HUDEP-2 (cell line): Measurements from ENCODE around the gene ADAR.
"Not testable (repeated sequence)": the region's sequence is repeated elsewhere in the genome, so short reads cannot be mapped to it uniquely, and the experiment has no call there.

Experiments
- DNase-seq, 76 experiments: peaks; one replicate each; lab custom pipeline; 2025; ENCODE audit not compliant: unreplicated experiment in 76 of 76; lab: John Stamatoyannopoulos, UW

Gene ADAR, protein sequence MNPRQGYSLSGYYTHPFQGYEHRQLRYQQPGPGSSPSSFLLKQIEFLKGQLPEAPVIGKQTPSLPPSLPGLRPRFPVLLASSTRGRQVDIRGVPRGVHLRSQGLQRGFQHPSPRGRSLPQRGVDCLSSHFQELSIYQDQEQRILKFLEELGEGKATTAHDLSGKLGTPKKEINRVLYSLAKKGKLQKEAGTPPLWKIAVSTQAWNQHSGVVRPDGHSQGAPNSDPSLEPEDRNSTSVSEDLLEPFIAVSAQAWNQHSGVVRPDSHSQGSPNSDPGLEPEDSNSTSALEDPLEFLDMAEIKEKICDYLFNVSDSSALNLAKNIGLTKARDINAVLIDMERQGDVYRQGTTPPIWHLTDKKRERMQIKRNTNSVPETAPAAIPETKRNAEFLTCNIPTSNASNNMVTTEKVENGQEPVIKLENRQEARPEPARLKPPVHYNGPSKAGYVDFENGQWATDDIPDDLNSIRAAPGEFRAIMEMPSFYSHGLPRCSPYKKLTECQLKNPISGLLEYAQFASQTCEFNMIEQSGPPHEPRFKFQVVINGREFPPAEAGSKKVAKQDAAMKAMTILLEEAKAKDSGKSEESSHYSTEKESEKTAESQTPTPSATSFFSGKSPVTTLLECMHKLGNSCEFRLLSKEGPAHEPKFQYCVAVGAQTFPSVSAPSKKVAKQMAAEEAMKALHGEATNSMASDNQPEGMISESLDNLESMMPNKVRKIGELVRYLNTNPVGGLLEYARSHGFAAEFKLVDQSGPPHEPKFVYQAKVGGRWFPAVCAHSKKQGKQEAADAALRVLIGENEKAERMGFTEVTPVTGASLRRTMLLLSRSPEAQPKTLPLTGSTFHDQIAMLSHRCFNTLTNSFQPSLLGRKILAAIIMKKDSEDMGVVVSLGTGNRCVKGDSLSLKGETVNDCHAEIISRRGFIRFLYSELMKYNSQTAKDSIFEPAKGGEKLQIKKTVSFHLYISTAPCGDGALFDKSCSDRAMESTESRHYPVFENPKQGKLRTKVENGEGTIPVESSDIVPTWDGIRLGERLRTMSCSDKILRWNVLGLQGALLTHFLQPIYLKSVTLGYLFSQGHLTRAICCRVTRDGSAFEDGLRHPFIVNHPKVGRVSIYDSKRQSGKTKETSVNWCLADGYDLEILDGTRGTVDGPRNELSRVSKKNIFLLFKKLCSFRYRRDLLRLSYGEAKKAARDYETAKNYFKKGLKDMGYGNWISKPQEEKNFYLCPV

DNA sequence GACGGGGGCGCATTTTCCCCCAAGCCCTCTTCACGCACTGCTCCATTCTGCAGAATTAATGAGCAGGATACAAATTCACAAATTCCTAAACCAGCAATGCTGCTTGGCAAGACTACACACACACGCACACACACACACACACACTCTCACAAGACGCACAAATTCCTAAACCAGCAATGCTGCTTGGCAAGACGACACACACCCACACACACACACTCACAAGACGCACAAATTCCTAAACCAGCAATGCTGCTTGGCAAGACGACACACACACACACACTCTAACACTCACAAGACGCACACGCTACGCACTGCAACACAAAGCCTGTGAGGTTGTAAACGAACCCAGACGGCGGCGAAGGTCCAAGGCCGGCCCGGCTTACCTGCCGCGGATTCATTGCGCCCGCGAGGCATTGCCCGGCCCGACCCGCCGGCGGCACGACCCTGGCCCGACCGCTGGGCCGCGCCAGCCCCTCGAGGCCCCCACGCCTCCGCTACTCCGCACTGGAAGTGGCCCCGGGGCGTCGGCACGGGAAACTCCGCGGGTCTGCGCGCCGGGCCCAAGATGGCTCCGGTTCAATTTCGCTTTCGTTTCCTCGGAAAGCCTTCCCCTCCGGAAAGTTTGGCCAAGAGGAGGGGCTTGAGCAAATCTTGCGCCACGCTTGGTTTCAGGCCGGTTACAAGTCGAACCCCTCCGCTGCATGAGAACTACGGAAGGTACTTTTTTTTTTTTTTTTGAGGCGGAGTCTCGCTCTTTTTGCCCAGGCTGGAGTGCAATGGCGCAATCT is at the start of gene ADAR:
Gene ADAR (minus strand): TSS at position 578 of the 788 bp plus-strand sequence. CDS start 180 bp downstream, at position 398.
- DNase-seq = peak in 74 of 76 experiments; percentile 14 to 83 (median 66)

DNA sequence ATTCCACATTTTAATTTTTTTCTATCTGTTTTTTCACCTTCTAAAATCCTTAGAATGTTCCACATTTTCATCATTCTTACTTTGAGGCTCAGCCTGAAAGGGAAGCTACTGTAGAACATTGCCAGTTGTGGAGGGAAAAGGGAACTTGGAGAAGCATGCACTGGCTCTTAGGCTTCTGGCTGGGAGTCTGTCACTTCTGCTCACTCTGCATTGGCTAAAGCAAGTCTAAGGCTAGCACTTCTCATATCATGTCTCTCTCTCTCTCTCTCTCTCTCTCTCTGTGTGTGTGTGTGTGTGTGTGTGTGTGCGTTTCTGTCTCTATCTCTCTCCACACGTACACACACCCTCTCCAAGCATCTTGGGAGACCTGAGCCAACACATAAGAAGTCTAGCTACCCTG is 49.6 kb upstream of the ADAR start:
- peak in 2 of 76 experiments; percentile 8 for DNase-seq

DNA sequence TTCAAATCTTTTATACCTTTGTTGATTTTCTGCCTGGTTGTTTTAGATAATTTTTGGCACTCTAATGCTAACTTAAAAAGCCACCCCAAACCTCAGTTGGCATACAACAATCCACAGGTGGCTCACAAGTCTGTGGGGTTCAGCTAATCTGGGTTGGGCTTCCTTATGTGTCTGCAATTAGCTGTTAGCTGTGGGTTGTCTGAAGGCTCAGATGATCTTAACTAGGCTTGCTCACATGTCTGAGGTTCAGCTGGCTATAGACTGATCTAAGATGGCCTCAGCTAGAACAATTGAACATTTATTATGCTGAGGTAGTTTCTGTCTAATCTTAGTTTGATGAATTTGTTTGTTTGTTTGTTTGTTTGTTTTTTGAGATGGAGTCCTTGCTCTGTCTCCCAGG is 44.9 kb upstream of the ADAR start:
- DNase-seq = no peak

DNA sequence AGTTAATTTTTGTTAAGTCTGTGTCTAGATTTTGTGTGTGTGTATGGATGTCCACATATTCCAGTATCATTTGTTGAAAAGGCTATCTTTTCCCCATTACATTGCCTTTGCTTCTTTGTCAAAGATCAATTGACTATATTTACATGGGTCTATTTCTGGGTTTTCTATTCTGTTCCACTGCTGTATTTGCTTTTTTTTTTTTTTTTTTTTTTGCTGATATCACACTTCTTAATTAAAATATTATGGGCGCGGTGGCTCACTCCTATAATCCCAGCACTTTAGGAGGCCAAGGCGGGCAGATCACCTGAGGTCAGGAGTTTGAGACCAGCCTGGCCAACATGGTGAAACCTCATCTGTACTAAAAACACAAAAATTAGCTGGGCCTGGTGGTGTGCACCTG is 36.7 kb upstream of the ADAR start:
- not testable (repeated sequence) for DNase-seq

DNA sequence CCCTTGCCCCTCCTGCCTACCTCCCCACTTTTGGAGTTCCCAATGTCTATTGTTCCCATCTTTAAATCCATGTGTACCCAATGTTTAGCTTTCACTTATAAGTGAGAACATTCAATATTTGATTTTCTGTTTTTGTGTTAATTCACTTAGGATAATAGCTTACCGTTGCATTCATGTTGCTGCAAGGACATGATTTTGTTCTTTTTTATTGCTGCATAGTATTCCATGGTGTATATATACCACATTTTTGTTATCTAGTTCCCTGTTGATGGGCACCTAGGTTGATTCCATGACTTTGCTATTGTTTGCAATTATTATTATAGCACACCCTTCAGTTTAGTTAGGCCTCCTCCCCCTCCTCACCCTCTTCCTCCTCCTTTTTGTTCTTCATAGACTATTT is 33.5 kb upstream of the ADAR start:
- no peak for DNase-seq

DNA sequence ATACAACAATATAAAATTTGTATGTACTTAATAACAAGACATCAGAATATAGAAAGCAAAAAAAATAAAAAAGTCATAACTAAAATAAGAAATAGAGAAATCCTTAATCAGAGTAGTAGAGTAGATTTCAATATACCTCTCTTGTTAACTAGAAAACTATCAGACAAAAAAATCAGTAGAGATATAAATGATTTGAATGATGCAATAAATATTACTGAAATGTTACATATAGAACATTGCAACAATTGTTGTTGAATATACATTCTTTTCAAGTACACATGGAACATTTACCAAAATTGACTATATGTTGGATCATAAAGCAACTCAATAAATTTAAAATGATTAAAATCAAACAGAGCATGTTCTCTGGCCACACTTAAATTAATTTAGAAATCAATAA is 31.9 kb upstream of the ADAR start:
- no peak for DNase-seq

DNA sequence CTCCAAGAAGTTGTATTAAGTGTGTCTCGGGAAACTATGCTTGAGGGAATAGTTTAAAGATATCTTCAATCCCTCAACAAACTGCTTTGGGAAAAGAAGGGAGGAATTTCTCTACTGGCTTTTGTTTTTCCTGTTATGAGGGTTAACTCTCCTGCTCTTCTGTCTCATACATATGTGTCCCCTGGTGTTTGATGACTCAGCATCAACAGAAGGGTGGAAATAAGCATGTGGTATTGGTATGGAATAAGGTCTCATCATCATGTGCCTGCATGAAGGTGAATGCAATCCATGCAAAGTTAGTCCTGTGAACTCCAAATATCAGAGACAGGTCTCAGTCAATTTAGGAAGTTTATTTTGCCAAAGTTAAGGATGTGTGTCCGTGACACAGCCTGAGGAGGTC is 27.2 kb upstream of the ADAR start:
- DNase-seq = no peak

DNA sequence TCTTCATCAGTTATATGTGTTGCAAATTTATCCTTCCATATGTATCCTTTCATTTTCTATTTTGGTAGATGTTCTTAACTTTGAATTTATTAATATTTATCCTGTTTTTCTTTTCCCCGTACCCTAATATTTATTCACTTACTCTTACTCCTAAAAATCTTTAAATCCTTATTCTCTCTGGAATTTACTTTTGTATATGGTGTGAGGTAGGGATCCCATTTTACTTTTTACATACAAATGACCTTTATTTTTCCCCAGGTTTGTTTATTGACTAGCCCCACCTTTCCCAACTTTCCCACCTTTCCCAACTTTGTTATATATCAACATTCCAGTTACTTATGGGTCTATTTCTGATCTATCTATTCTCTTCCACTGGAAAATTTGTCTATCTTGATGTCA is 21.7 kb upstream of the ADAR start:
- no peak for DNase-seq

DNA sequence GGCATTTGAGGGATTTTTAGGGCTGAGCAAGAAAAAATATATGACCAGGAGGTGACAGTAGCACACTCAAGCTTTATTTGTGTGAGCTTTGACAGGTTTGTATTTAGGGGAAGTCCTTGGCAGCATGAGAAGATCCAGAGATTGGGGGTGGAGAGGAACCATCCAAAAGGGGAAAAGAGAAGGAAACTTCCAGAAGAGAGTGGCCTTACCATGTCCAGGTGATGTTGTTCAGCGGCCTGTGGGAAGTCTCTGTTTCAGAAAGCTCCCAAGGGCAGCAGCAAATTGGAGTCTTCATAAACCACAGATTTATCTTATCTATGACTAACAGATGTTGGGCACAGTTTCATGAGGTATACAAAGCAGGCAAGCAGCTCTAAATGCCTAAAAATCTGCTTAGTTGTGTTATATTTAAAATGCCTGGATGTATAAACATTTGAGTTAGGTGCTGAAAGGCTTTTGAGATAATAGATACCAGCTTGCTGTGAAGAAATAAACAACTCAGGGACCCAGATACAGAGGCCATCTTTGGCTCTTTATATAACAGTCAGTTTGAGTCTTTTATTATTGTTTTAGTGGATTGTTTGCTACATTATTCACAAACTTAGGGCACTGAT is 21.2 kb upstream of the ADAR start:
- DNase-seq = peak in 62 of 76 experiments; percentile 4 to 90 (median 48)

DNA sequence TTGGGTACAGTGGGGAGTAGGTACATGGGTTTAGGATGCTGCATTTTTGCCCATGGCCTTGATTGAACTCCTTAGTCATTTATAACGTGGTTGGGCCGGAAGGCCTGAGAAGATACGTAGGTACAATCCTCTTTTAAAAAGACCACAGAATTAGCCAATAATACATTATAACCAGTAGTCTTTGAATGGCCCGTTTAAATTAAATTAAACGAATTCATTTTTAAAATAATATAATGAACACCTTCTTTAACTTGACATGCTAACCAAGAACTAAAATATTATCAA is 20.1 kb upstream of the ADAR start:
- peak in 1 of 76 experiments; percentile 54 for DNase-seq

DNA sequence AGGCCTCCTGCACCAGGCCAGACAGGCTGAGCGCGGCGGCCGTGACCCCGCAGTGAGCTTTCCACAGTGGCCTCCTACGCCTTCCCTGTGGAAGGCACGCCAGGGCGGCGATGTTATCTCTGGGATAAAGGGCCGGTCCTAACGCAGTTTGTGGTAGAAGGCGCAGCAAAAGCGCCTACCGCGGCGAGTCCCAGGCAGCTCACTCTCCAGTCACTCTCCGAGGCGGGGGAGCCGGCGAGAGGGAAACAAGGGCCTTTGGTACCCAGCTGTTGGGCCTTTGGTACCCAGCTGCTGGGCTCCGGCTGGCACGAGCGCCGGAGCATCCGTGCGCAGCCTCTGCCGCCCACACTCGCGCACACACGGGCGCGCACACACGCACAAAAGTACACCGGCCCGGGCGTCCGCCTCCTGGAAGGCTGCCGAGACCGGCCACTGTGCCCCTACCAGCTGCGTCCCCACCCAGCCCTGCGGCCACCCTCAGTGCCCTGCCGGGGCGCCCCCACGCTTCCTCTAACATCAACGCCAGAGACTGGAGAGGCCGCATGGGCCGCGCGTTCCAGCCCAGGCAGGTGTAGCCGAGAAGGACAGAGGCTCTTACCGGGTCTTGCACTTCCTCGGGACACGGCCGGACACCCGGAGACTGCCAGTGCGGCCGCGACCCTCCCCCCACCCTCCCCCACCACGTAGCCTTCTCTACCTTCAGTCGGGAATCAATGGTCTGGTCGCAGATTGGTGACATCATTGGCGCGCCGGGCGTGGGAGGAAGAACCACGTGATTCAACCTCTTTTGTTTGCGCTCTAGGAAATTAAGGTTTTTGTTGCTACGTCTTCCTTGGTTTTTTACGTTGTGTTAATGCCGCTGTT is 19.5 kb upstream of the ADAR start:
- peak in 71 of 76 experiments; percentile 15 to 85 (median 66) for DNase-seq

DNA sequence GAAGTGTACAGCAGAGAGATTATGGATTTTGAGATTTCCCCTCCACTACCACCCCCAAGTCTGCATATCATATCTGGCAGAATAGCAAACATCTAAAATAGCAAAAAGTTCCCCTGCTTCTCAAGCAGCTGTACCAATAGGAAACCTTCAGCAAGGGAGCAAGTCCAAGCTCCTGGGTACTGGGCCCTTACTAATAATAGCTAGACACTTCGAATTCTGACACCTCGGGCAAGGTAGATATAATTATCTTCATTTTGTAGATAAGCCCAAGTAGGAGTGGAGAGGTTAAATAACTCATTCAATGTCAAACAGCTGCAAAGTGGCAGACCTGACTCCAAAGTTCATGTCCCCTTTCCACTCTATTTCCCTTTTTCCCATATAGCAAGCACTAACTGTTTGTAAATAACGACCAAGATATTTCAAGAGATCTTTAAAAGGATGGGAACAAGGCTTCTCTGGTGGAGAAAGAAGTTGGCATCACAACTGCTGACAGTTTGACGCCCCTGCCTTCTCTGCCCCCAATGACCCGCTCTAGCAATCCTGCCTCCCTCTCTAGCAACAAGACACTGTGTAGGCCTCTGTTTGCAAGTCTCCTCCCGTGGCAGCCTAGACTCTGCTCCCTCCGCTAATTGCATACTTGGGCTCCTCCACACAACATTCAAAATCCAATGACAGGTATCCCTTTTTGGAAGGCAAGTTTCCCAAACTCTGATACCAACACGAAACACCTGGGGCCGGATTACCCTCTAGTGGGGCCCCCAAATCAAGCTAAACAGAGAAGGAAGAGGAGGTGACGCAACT is 18.7 kb upstream of the ADAR start:
- DNase-seq = no peak

DNA sequence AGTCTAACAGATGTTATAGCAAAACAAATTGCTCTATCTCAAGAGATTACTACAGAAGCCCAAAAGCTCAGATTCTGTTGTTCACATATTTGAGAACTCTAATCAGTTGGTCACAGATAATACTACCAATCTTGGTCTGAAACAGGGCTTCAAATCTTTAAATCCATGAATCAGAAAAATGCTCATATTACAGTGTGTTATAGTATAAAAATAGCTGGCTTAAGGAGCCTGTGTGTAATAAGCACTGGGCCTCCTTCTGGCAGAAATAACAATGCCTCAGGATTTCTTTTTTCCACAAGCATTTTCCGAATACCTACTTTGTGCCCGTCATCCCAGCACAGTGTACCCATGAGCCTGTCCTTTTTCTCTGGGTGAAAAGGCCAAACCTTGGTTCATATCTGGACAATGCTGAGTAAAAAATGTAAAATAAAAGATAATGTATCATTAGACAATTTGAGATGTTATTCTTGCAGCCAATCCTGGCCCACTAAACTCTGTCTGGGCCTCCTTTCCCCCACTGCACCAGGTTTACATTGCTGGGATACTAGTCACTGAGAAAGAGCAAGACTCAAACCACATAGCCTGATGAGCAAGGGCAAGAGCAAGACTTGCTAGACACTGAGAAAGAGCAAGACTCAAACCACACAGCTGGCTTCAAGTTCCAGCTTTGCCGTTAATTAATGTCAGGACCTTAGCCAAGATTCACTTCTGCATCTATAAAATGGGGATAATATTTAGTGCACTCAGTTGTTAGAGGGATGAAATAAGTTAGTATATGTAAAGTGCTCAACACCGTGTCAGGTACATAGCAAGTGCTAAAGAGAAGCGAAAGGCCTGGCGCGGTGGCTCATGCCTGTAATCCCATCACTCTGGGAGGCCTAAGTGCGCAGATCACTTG is 17.0 kb upstream of the ADAR start:
- no peak for DNase-seq

DNA sequence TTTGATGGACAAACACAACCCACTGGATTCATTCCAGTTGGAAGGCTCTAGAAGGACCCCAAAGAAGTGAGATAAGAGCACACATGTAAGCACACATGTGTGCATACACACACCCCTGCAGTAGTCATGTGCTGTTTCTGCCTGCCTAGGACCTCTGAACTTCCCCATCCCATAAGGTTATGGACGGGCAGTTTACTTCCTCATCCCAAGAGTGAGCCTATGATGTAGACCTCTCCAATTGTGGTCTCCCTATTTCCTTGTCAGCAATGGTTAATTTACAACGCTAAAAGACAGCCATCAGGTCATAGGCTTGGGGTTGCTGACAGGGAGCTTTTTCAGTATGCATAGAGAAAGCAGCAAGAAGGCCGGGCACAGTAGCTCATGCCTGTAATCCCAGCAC is 15.4 kb upstream of the ADAR start:
- no peak for DNase-seq

DNA sequence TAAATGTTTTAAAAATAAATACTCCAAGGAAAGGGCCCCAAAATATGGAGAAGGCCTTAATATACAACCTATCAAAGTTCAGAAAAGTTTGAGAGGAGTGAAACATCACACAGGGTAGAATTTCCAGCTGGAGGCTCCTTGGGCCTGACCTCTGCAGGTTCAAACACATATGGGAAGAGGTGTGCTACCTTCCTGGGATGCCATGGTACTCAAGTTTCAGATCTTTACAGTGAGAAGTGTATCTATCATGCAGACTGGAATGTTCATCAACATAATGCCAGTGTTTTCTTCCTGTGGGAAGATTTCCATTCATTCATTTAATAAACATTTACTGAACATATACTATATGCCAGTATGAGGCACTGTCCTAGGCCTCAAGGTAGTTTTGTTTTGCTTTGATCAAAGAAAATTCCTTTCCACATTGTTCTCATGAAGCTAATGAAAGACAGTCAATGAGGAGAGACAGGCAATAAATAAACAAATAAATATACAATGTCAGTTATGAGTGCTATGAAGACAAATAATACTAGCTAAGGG is 14.6 kb upstream of the ADAR start:
- DNase-seq = no peak

DNA sequence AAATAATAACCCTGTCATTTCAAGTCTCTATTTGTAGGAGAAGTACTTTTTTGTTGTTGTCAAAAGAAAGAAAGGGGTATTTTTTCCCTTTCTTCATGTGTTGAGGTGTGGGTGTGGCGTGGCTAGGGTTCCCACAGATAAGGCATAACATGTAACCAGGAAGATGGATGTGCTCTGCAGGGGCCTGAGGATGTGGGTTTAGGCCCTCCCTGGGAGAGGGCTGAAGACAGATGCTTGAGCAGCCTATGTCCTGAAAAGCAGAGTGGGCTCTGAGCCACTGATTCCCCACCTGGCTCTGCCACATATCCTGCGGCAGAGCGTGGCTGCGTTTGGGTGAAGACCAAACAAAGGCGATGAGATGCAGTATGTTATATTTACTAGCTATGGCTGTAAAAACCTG is 13.9 kb upstream of the ADAR start:
- DNase-seq = no peak

DNA sequence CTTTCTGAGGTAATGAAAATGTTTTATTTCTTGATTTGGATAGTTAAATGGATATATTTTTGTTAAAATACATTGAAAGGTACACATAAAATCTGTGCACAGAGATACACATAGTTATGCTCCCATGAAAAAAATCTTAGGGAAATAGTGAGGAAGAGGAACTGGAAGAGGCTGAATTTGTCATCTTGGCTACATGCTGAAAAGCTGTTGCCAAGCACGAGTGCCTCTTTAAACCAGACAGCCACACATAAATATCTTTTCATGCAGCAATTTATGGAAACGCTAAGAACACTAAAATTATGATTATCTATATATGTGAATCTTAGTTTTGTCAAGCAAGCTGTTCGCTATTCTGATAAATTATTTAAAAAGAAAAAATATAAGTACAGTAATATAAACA is 12.8 kb upstream of the ADAR start:
- no peak for DNase-seq
